GM12878 (cell line): Measurements from ENCODE around the gene ITIH1. TPM values are rescaled to one million over a fixed set of nuclear protein-coding genes. Genes with fewer than 3 reads are reported as not detected.
A peak's percentile ranks its signal among the peaks of the same experiment; 100 is the strongest.

ENCODE experiments used
- ATF2 ChIP-seq: IDR thresholded peaks from 2 replicates; pipeline ENCODE4 v1.6.1; 2012; ENCODE audit warnings: low read length, inconsistent platforms
- CBX5 ChIP-seq: sonication (generic); IDR thresholded peaks from 2 replicates; pipeline ENCODE4 v1.6.1; 2016; ENCODE audit warnings: low read depth, moderate library complexity, mild to moderate bottlenecking, inconsistent platforms
- E2F8 ChIP-seq: fragments of 450-650 bp; IDR thresholded peaks from 2 replicates; pipeline ENCODE4 v1.6.1; 2018; ENCODE audit warnings: mild to moderate bottlenecking, low read depth, moderate library complexity; ENCODE audit not compliant: partially characterized antibody
- E4F1 ChIP-seq: fragments of 450-650 bp; IDR thresholded peaks from 2 replicates; pipeline ENCODE4 v1.6.1; 2018; ENCODE audit warnings: borderline replicate concordance, mild to moderate bottlenecking; ENCODE audit not compliant: partially characterized antibody
- EZH2 ChIP-seq: IDR thresholded peaks from 2 replicates; pipeline ENCODE4 v1.6.1; 2012; ENCODE audit warnings: low read depth, mild to moderate bottlenecking, control low read depth, inconsistent platforms, low read length, borderline replicate concordance; ENCODE audit not compliant: control insufficient read depth
- IKZF1 ChIP-seq: fragments of 450-650 bp; conservative IDR thresholded peaks from 2 replicates; pipeline ENCODE4 v1.6.1; 2017; ENCODE audit warnings: antibody characterized with exemption, mild to moderate bottlenecking
- KDM1A ChIP-seq: fragments of 200-600 bp; sonication (generic); IDR thresholded peaks from 2 replicates; pipeline ENCODE4 v1.6.1; 2016; ENCODE audit warnings: borderline replicate concordance
- MAX ChIP-seq: IDR thresholded peaks from 2 replicates; pipeline ENCODE4 v1.6.1; 2012; ENCODE audit warnings: low read depth, low read length, improper control_type of control experiment
- RAD21 ChIP-seq: IDR thresholded peaks from 2 replicates; pipeline ENCODE4 v1.6.1; 2011; ENCODE audit warnings: mild to moderate bottlenecking, low read depth, low read length, moderate library complexity; ENCODE audit not compliant: insufficient read depth
- RBBP5 ChIP-seq: fragments of 200-600 bp; sonication (generic); conservative IDR thresholded peaks from 2 replicates; pipeline ENCODE4 v1.6.1; 2016
- SMC3 ChIP-seq: IDR thresholded peaks from 2 replicates; pipeline ENCODE4 v1.6.1; 2011; ENCODE audit warnings: low read length, improper control_type of control experiment, borderline replicate concordance
- ZBTB11 ChIP-seq: fragments of 450-650 bp; formaldehyde crosslinking; IDR thresholded peaks from 2 replicates; pipeline ENCODE4 v1.5.0; 2022; ENCODE audit warnings: mild to moderate bottlenecking, missing genetic modification characterization
- ZNF687 ChIP-seq: fragments of 450-650 bp; IDR thresholded peaks from 2 replicates; pipeline ENCODE4 v1.6.1; 2017; ENCODE audit warnings: mild to moderate bottlenecking, moderate library complexity
- polyA plus RNA-seq, 11 experiments: library from polyadenylated mRNA; depleted of rRNA in 4 of 11; unstranded in 6 of 11; stranded (reverse) in 5 of 11; fragments of >200 nt; fragmentation: Nextera tagmentation in 4 of 11; fragmentation: Illumina TruSeq in 1 of 11; extraction: Ambion mirVana in 4 of 11; extraction: Trizol in 1 of 11; gene quantifications; 1 replicate in 1 of 11; 2 replicates in 10 of 11; pipeline versions ENCODE4 v1.2.1 to v1.2.3, GENCODE V29; 2011 to 2016; ENCODE audit warnings: inconsistent platforms in 2 of 11, missing spikeins in 2 of 11, low read depth in 1 of 11
- total RNA-seq, 4 experiments: library from RNA; depleted of rRNA in 3 of 4; stranded (reverse); fragments of >200 nt in 3 of 4; fragmentation: Illumina TruSeq in 1 of 4; extraction: Trizol in 1 of 4; gene quantifications; 2 replicates each; pipeline versions ENCODE4 v1.2.1 to v1.2.3, GENCODE V29; 2013 to 2021

ITIH1 gene
- total and polyA plus RNA-seq, 10 of the 15 experiments (the other 5 are each of a cell fraction or from before 2014, with no cell fraction given), result 0.33 to 0.64 (median 0.44) TPM; not detected in 7

GRCh38 chr3:52770496-52771333 lies 6.7 kb upstream of the ITIH1 start, which contains the start of gene NEK4 (continued):
- no peak for TF ChIP-seq ZBTB11 (CRISPR knock-in tag)
- TF ChIP-seq ZNF687, result peak; percentile 70
- no peak for TF ChIP-seq KDM1A
- no peak for TF ChIP-seq EZH2
- no peak for TF ChIP-seq ATF2
- TF ChIP-seq MAX, result no peak
- no peak for TF ChIP-seq E2F8
- TF ChIP-seq RAD21, result no peak
- peak; percentile 10; the same call in 1 of the 2 replicates for TF ChIP-seq SMC3
- TF ChIP-seq E4F1, result no peak
- no peak for TF ChIP-seq RBBP5
- peak; percentile 88 for TF ChIP-seq IKZF1
- no peak for TF ChIP-seq CBX5
